NCI-H345 treated with DMSO at 0.1 percent for 48 hours (cell line): Measurements from ENCODE around the gene TBX3.

ENCODE experiments used
- DNase-seq: peaks from one replicate; lab custom pipeline; 2025; ENCODE audit not compliant: unreplicated experiment; lab: John Stamatoyannopoulos, UW

Gene TBX3

GRCh38 chr12:114697243-114697716 lies 13.3 kb upstream of the TBX3 start:
- DNase-seq: no peak

DNA sequence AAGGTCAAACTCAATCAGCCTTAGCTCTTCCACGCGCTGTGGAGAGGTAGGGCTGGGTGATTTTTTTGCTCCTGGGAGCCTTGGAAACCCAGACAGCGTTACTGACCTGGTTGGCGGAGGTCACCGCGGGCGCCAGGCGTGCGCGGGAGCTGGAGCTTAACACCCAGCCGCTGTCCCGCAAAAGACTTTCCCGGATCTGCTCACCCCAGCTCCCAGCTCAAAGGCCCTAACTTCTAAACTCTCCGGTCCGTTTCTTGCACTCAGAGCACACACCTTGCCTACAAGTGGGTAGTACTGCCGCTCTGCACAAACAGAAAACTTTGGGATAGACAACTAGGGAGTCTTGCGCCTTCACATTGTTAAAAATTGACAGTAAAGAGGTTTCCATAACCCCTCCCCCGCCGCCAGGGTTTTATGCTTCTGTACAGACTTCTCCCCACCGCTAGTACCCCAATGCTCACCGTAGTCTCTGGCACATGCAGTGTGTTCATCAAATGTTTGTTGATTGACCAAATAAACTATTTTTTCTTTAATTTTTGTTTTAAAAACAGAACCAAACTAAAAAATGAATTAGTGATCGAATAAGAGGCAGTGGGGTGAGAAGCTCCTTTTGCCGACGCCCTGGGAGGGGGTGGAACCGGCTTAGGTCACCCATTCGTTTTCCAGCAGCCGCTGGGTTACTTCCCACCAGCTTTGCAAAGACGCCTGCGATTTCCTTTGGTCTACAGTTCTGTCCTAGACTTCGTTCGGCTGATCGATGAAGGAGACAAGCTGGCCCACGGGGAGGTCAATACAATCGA lies 12.7 kb upstream of the TBX3 start:
- no peak for DNase-seq

- no peak for DNase-seq
Measured at GRCh38 chr12:114695305-114695592, 11.3 kb upstream of the TBX3 start.

DNA sequence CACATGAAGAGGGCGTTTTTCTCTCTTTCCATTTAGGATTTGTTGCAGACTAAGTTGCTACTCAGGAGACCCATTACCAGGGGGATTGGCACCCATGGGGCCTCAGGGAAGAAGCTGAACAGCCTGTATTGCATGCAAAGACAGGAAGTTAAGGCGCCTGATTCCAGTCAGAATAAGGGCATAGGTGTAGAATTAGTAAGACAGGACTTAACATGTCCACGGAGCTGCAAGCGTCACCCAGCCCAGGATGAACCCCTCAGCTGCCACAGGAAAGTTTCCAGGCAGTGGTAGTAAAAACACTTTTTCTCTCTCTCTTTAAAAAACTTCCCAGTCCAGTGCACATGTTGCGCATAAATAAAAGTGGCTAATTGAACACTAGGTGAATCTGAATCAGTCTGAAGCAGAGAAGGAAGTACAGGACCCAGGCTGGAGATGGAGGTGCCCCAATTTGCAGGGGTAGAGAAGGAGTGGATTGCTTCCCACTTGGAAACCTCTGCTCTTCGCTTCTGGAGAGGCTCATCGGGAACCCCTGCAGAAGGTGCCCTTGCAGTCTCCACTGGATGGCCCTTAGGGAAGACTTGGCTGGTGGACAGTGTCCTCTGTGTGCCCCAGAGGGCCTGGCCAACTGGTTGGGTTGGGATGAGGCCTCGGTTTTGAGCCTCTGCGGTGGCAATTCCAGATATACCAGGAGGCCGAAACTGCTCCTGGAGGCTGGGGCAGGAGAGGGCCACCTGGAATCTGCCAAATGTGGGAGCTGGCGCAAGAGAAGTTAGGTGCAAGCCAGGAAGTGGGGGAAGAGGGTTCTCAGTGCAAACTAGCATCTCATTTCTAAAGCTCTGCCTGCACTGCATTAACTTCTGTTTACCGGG lies 10.7 kb upstream of the TBX3 start:
- no peak for DNase-seq

GRCh38 chr12:114693532-114693931 lies 9.6 kb upstream of the TBX3 start:
- no peak for DNase-seq

- no peak for DNase-seq
Measured at GRCh38 chr12:114693059-114693531, 9.1 kb upstream of the TBX3 start.

DNA sequence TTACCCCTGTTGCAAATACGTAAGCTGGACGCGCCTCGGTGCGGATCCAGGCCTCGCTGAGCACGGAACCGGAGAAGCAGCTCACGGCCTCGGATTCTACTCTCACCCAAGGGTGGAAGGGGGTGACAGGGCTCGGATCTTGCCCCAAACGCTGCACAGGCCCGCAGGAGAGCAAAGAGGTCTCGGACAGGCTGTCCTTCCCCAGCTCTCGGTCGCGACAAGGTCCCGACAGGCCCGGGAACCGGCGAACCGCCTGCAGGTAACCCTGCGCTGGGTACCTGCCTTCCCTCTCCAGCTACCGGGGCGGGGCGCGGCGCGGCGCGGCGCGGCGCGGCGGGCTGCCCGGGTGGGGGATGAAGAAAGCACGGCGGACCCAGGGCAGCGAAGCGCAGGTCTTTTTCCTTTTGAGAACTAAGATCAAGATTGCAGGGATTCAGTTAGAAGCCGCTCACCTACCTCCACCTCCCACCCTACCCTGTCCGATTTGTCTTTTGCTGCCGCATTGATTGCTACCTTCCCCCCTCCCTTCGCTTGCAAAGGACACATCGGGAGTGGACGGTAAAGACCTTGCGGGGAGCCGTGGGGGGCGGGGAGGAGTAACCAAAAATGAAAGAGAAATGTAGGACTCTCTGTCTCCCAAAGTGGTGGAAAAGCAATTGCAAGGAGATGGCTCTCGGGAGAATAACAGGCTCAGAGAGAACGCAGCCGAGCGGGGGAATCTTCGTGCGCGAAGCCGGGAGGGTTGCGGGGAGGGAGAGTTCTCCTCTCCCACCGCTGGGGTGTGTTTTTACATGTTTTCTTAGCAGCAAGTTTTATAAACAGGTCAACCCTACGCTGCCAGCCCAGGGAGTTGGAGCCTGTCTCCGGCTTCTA lies 8.4 kb upstream of the TBX3 start:
- DNase-seq: no peak

DNA sequence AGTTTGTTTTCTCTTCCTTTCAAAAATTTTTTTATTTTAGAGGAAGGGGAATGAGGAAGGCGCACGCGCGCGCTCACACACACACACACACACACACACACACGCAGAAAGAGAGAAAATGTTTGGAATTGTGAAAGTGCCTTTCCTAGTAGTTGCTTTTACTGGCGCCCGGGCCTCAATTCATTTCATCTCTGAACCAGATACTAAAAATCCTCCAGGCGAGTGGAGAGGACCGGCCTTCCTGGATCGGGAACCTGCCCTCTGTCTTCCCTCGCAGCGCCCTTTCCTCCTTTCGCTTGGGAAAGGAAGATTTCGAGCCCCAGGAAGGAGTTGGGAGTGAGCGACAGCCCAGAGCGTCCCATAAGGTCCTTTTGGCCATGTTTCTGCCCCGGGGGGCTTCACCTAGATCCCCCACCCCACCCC lies 7.8 kb upstream of the TBX3 start:
- DNase-seq: no peak

GRCh38 chr12:114691196-114691595 lies 7.2 kb upstream of the TBX3 start:
- DNase-seq: no peak

DNA sequence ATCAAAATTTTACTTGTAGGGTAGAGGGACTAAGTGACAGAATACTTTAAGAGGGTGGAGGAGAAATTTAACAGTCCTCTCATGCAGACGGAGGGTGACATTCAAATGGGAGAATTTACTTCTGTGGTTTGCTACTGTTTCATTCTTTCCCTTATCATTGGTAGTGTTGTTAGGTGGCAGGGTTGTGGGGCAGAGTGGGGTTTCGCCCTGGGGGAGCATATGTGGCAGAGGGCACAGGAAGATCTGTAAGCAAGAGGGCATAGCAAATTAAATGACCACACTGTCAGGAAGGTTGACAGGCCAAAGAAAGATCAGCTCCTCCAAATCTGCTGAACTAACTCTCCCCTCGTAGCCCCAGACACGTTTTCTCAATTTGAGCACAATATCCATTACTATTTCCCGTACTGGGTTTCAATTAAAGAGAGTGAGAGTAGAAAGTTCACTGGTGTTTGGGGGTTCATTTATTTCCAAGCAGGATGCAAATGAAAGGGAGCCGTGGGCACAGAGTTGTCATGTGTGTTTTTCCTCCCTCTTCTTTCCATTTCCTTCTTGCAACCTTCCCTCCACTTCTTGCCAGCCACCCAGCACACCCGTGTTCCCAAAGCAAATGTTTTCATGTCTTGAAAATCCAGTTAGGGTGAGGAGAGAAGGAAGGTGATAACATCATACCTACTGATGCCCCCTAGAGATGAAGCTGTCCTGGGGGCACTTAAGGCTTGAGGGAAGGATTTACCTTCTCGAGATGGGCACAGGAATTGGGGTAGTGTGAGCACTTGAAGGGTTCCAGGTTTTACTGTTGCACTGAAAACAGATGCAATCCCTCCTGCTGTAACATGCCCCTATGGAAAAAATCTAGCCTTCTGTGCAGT lies 6.5 kb upstream of the TBX3 start:
- DNase-seq: no peak

DNA sequence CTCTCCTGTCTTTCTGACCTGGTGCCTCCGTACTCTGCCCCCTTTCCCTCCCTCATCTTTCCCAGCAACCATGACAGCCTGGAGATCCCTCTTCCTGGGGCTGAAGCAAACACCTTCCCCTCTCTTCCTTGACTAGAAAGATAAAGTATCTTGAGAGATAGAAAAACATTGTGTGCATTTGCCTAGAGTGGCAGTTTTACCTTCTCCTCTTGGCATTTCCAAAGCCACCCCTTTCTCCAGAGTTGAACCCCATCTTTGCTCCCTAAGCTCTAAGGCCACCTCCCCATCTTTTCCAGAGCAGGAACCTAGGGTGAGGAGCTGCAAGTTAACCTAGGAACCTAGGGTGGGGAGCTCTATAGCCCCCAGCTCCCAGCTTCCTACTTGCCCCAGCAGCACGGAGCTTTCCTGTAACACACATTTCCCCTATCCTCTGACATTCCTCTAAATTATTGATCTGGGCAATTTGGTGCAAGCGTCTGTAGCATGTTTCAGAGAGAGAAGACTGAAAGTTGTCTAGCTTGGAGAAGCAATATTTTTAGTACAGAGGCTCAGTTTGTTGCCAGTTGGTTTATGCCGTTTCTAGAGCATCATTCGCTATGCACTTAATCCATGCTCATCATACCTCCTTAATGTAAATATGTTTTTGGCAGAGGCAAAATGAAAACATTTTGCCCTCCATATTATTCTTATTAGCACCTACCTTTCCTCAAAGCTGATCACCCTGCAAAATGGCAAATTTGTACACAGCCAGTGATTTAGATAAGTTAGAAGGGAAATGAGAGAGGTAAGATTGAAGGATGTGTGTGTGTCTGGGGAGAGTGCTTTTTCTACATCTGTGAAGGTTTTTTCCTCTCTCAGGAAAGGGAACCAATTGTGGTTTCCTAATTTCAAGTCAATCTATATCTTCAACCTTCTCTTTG lies 5.4 kb upstream of the TBX3 start:
- no peak for DNase-seq

- no peak for DNase-seq
Measured at GRCh38 chr12:114688256-114688845, 4.4 kb upstream of the TBX3 start.

GRCh38 chr12:114687802-114688201 lies 3.8 kb upstream of the TBX3 start:
- no peak for DNase-seq

DNA sequence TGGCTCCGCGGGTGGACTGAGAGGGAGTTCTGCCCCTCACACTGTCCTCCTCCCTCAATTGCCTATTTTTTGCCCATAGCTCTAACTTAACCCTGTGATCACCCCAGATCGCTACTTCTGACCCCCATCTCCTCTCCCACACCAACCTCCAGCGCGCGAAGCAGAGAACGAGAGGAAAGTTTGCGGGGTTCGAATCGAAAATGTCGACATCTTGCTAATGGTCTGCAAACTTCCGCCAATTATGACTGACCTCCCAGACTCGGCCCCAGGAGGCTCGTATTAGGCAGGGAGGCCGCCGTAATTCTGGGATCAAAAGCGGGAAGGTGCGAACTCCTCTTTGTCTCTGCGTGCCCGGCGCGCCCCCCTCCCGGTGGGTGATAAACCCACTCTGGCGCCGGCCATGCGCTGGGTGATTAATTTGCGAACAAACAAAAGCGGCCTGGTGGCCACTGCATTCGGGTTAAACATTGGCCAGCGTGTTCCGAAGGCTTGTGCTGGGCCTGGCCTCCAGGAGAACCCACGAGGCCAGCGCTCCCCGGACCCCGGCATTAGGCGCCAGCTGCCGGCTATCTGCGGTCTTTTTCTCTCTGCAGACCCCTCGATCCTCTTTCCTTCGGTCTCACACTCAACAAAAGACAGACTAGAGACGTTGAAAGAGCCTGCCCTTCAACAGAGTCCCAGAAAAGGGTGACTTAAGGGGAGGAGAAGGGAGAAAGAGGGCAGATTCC lies 3.0 kb upstream of the TBX3 start:
- no peak for DNase-seq

DNA sequence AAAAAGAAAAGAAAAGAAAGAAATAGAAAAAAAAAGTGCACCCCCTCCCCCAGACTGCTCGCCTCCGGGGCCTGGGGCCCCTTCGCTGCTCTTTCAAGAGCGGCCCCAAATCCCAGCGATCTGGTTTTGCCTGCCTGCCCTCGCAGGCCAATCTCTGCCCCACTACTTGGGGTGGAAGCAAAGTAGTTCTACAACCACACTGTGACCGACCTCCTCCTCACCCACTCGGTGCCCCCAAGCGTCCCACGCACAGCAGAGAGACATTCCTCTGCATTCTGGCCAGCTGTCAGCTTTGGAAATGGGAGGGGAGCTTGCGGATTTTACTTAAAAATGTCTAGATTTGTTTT lies 2.4 kb upstream of the TBX3 start:
- no peak for DNase-seq

DNA sequence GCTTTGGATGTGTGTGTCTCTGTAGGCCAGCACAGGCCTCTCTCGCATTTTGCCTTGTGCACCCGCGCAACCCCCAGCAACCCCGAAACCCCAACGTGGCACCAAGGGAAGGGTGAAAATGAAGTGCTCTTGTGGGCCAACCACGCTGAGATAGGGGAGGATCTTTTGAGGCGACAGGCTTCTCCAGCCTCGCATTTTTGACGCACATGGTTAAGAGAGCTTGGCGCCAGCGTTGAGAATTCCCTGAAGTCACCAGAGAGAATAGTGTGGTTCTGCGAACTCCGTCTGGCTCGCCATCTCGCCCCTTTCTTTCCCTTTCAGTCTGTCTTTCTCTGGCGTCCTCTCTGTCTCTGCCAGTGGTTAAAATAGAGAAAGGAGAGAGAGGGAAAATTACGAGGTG lies 1.9 kb upstream of the TBX3 start:
- no peak for DNase-seq

DNA sequence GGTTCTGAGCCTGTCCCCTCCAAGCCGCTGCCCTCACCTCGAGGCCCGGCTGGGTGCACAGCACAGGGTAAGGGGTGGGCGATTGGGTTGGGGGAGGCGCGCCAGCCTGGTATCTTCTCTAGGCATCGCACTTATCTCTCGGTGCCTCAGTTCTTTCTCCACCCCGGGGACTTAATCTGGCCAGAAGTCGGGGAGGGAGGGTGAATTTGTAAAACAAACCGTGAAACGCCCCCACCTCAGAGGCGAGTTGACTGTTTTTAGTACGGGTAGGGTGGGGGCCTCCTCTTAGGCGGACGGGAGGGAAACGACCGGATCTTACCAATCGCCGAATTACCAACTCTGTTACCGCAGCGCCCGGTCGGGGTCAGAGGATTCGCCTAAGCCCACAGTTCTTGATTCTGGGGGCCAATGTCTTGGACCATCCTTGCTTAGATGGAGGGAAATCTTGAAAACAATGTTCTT lies 1.4 kb upstream of the TBX3 start:
- DNase-seq: no peak

DNA sequence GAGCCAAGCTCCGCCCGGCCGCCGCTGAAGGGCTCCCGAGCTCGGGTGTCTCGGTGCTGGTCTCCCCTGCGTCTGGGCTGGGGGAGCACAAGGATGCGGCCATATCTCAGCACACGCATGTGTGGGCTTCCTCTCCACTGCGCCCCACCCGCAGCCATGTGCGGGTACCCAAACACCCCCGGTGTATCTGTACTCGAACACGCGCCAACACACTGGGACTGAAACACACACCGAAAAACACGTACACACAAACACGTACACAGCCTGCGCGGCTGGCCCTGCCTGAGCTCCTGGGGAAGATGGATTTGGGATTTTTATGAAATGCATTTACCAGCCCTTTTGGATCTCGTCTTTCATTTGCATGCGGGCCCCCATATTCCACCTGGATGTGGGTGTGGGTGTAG lies 897 bp upstream of the TBX3 start:
- no peak for DNase-seq
